Measurements from ENCODE around the gene ATP6V1B1. TPM values are rescaled to one million over a fixed set of nuclear protein-coding genes. Genes with fewer than 3 reads are reported as not detected.

Gene ATP6V1B1
- total and polyA plus RNA-seq, 2 experiments from 2014 or later, result not detected

GRCh38 chr2:70921839-70922234 is 13.9 kb upstream of the ATP6V1B1 start:
- Mint-ChIP-seq H3K4me3 (no peak overlapping the region; the same call in 2 of the 3 replicates), H3K9me3 (no peaks in the 10 kb centered on the region), H3K4me1 (peaks cover 15% of the 10 kb centered on the region), H3K27me3 (ENCODE audit: insufficient read depth, low read depth, poor library complexity) (peaks cover 17% of the 10 kb centered on the region), H3K36me3 (ENCODE audit: low read depth) (no peaks in the 10 kb centered on the region; the same call in 2 of the 3 replicates), H3K27ac (no peak overlapping the region)
- peaks cover 4% of the 10 kb centered on the region; the same call in 1 of the 2 replicates for H3K4me1 ChIP-seq (ENCODE audit: insufficient read depth)
- H4K20me1 ChIP-seq (replicated peaks; ENCODE audit: insufficient read depth), result no peaks in the 10 kb centered on the region
- no peaks in the 10 kb centered on the region for H3K36me3 ChIP-seq (ENCODE audit: insufficient read depth)
- no peaks in the 10 kb centered on the region for H3F3A ChIP-seq (replicated peaks; ENCODE audit: low read depth)
- H3K4me2 ChIP-seq, result no peak overlapping the region
- no peaks in the 10 kb centered on the region for H3K79me2 ChIP-seq (replicated peaks; ENCODE audit: insufficient read depth)
- ATAC-seq (no peak), DNase-seq (ENCODE audit: low spot score) (no peak)
- H3K27me3 ChIP-seq (ENCODE audit: insufficient read depth), result peaks cover 11% of the 10 kb centered on the region; the same call in 1 of the 2 replicates
- no peaks in the 10 kb centered on the region for H3K9me2 ChIP-seq (ENCODE audit: insufficient read depth)
- TF ChIP-seq CREB1 (CRISPR knock-in tag; IDR thresholded peaks at IDR 0.05; ENCODE audit: low read depth) (no peak), NANOG (IDR thresholded peaks at IDR 0.05; ENCODE audit: borderline replicate concordance) (no peak), ETS1 (IDR thresholded peaks at IDR 0.05) (no peak), POLR2AphosphoS5 (IDR thresholded peaks at IDR 0.05; ENCODE audit: low read depth) (no peak), STAT1 (IDR thresholded peaks at IDR 0.05; ENCODE audit: unreplicated experiment) (no peak), JUNB (IDR thresholded peaks at IDR 0.05; ENCODE audit: unreplicated experiment) (no peak), EZH2 (IDR thresholded peaks at IDR 0.05; ENCODE audit: low read depth, unreplicated experiment) (no peak), ZNF462 (CRISPR knock-in tag; IDR thresholded peaks at IDR 0.05) (no peak), ZNF331 (CRISPR knock-in tag; IDR thresholded peaks at IDR 0.05; ENCODE audit: low read depth) (no peak), REST (IDR thresholded peaks at IDR 0.05; ENCODE audit: unreplicated experiment) (no peak)
- no peak overlapping the region for H3K27ac ChIP-seq (ENCODE audit: low read depth)
- H2AFZ ChIP-seq, result peak overlapping the region; percentile 76; the same call in 1 of the 2 replicates
- no peak overlapping the region for H3K4me3 ChIP-seq
